DND-41 (cell line): ENCODE measurements around the gene STX4.

Experiments
- EZH2 ChIP-seq: IDR thresholded peaks from 3 replicates; pipeline ENCODE4 v1.6.1; 2012; ENCODE audit warnings: borderline replicate concordance, low read depth, mild to moderate bottlenecking, moderate library complexity, low read length, inconsistent platforms; ENCODE audit not compliant: severe bottlenecking
- TF ChIP-seq, protein P1 (sequence below): IDR thresholded peaks from 2 replicates; pipeline ENCODE4 v1.5.1; 2012; ENCODE audit warnings: borderline replicate concordance, low read length, moderate library complexity, mild to moderate bottlenecking; ENCODE audit not compliant: poor library complexity, severe bottlenecking; ENCODE audit errors: extremely low read depth

DNA sequence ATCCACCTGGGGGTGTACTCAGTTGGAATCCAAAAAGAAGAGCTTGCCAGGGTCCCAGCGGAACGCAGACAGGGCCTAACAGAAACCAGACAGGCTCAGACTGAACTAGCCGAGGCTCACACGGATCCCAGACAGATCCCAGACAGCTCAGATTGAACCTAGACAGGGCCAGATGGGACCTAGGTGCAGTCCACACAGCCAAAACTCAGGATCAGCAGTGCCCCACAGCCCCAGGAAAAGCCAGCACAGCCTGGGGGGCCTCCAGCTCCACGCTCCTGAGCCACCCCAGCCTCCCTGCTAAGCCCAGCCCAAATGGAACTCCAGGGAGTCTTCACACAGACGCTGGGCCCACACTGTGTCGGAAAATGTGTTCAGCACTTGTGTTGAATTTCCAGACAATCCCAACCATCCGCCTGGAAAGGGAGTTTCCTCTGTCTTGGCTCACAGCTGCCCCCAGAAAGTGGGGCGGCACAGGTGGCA, 30.5 kb upstream of the STX4 start:
- no peak for TF ChIP-seq EZH2
- TF ChIP-seq, protein P1, sequence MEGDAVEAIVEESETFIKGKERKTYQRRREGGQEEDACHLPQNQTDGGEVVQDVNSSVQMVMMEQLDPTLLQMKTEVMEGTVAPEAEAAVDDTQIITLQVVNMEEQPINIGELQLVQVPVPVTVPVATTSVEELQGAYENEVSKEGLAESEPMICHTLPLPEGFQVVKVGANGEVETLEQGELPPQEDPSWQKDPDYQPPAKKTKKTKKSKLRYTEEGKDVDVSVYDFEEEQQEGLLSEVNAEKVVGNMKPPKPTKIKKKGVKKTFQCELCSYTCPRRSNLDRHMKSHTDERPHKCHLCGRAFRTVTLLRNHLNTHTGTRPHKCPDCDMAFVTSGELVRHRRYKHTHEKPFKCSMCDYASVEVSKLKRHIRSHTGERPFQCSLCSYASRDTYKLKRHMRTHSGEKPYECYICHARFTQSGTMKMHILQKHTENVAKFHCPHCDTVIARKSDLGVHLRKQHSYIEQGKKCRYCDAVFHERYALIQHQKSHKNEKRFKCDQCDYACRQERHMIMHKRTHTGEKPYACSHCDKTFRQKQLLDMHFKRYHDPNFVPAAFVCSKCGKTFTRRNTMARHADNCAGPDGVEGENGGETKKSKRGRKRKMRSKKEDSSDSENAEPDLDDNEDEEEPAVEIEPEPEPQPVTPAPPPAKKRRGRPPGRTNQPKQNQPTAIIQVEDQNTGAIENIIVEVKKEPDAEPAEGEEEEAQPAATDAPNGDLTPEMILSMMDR = no peak
